HG02943 (cell line): ENCODE measurements around the gene MTURN.

Experiments
- ATAC-seq: cut with Tn5 transposase; IDR thresholded peaks from one replicate; pipeline ENCODE4 v1.9.1; 2021; ENCODE audit warnings: mild to moderate bottlenecking, low read depth, moderate library complexity; ENCODE audit not compliant: unreplicated experiment

Gene MTURN

GRCh38 chr7:30159163-30159562 is 24.4 kb downstream of the MTURN start:
- ATAC-seq: no peak

- ATAC-seq: no peak
These were observed 24.9 kb downstream of the MTURN start for GRCh38 chr7:30159698-30160143.

GRCh38 chr7:30160329-30160728 is 25.5 kb downstream of the MTURN start:
- ATAC-seq: no peak

- ATAC-seq: no peak
These were observed 27.3 kb downstream of the MTURN start for GRCh38 chr7:30162133-30162532.

GRCh38 chr7:30162622-30163124 is 27.9 kb downstream of the MTURN start:
- ATAC-seq: peak; percentile 37

- peak; percentile 43 for ATAC-seq
These were observed 28.6 kb downstream of the MTURN start for GRCh38 chr7:30163231-30163894.

GRCh38 chr7:30164567-30164966 is 29.8 kb downstream of the MTURN start:
- ATAC-seq: no peak

GRCh38 chr7:30165590-30165989 is 30.8 kb downstream of the MTURN start:
- no peak for ATAC-seq

GRCh38 chr7:30166155-30166840 is 31.5 kb downstream of the MTURN start:
- ATAC-seq: no peak

- ATAC-seq: no peak
These were observed 32.1 kb downstream of the MTURN start for GRCh38 chr7:30166841-30167235.

- no peak for ATAC-seq
These were observed 33.1 kb downstream of the MTURN start for GRCh38 chr7:30167901-30168300.

- no peak for ATAC-seq
These were observed 34.2 kb downstream of the MTURN start for GRCh38 chr7:30168835-30169573.

GRCh38 chr7:30169579-30169978 is 34.8 kb downstream of the MTURN start:
- ATAC-seq: no peak

- no peak for ATAC-seq
These were observed 35.9 kb downstream of the MTURN start for GRCh38 chr7:30170476-30171205.

GRCh38 chr7:30171766-30172447 is 37.1 kb downstream of the MTURN start:
- no peak for ATAC-seq

GRCh38 chr7:30172451-30172850 is 37.7 kb downstream of the MTURN start:
- no peak for ATAC-seq

- no peak for ATAC-seq
These were observed 38.5 kb downstream of the MTURN start for GRCh38 chr7:30173058-30173897.

- no peak for ATAC-seq
These were observed 40.4 kb downstream of the MTURN start for GRCh38 chr7:30175180-30175579.

GRCh38 chr7:30175636-30176147 is 40.9 kb downstream of the MTURN start:
- no peak for ATAC-seq
